Stimulated activated CD8-positive, alpha-beta memory T cell treated with anti-CD3 and anti-CD28 coated beads, Interleukin-4, amount 100 ng/mL, for 24 hours (primary cell): Measurements from ENCODE around the gene CDH4.
"Not testable (repeated sequence)": the region's sequence is repeated elsewhere in the genome, so short reads cannot be mapped to it uniquely, and the experiment has no call there.

Experiments
- DNase-seq: peaks from one replicate; pipeline ENCODE4 v3.0.0-alpha.2; 2020; ENCODE audit warnings: low read depth

Gene CDH4

GRCh38 chr20:61459705-61460104 lies 207.6 kb downstream of the CDH4 start:
- DNase-seq: no peak

DNA sequence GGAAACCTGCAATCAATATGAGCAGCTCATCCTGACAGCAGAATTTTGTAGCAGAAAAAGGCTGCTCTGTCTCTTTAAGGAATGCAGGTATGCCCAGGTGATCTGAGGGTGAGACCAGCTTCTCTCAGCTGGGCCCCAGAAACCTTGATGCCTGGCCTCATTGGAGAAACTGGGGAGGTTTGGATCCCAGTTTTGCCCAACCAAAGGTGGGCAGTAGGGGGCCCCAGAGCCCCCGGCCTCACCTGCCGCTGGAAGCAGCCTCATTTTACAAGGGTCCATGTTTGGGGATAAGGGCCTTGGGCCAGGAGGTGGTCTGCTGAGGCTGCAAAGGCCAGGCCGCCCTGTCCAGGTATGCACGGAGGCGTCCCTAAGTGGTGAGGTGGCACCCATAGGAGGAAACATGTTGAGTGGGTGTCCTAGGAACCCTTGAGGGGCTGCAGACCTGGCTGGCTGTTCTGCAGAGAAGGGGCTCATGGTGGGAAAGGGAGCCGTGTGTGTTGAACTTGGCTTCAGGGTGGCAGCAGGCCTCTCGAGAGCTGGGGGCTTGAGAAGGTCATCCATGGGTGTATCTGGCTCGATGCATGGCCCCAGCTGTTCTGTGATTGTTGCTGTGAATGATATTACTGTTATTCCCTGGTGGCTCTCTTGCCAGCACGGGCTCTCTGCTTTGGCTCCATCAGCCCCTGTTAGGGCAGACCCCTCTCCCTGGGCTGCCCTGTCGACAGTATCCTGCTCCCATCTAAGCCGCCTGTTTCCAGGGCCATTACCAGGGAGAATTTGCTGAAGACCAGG lies 208.4 kb downstream of the CDH4 start:
- no peak for DNase-seq

GRCh38 chr20:61461461-61461860 lies 209.4 kb downstream of the CDH4 start:
- DNase-seq: no peak

GRCh38 chr20:61464307-61465303 lies 212.5 kb downstream of the CDH4 start:
- no peak for DNase-seq

DNA sequence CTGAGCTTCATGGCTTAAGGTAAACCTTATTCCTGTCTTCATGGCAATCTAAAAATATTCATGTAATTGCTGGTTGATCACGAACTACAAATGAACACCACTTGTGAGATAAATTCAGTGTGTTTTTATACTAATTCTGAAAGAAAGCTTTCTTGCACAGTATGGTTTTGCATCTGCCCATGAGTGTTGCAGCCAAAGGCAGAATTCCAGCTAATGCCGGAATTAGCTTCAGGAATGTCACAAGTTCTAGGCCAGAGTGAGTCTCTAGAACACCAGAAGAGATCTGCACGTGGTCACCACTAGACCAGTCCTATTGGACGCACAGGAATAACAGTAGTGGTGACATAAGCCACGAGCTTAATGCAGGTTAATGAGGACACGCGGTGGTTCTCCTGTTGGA lies 223.7 kb downstream of the CDH4 start:
- no peak for DNase-seq

DNA sequence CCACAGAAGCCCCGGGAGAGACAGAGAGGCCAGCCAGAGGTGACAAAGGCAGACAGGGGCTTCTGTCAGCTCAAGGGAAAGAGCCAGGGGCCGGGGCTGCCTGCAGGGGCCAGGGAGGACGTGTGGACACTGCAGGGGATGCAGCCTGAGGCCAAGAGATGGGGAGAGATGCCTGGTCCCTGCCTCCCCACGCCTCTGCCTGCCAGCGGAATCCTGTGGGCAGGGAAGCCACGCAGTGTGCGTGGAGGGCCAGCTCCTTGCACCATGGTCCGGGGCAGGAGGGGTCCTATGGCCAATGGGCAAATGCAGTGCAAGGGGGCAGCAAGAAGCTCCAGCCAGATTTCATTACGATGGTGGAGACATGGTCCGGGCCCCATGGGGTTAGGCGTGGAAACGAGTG lies 224.9 kb downstream of the CDH4 start:
- no peak for DNase-seq

DNA sequence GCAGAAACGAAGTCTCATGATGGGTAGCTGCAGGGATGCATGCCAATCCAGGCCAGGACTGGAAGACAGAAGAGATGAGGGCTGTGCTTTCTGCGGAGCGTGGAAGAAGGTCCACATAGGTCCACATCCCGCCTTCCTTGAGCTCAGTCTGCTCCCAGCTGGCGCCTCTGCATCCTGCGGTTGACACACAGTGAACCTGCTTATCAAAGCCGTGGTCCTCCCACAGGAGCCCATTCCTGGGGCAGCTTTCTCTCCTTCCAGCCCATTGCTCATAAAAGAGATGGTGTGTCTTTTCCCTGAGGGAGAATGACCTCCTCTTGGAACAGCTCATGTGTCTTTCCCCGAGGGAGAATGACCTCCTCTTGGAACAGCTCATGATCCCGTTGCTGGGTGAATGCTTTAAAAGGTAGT lies 225.4 kb downstream of the CDH4 start:
- DNase-seq: no peak

DNA sequence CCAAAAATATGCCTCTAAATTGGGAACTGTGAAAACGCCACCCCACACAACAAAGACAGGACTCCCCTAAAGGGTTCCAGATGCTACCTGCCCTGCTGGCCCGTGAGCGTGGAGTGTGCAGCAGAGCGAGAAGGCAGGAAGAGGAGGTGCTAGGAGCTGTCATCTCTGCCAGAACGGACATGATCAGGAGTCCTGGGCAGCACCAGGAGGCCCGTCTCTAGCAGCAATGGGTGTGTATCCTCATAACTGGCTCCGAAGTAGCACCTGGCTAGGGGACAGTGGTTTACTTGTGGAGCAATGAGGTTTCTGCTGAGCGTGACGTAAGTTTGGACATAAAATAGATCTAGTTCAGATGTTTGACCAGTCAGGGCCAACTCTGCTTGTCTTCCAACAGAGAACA lies 226.0 kb downstream of the CDH4 start:
- no peak for DNase-seq

- DNase-seq: no peak
Measured at GRCh38 chr20:61478611-61479305, 226.7 kb downstream of the CDH4 start.

DNA sequence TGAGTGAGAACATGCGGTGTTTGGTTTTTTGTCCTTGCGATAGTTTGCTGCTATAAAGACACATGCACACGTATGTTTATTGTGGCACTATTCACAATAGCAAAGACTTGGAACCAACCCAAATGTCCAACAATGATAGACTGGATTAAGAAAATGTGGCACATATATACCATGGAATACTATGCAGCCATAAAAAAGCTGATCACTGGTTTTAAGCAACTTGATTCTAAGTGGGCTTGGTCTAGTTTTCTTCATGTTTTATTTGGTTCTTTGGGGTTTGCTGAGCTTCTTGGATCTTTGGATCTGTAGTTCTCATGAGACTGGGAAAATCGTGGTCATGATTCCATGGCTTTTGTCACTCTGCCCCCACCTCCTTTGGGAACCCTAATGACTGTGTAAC lies 227.4 kb downstream of the CDH4 start:
- DNase-seq: not testable (repeated sequence)

GRCh38 chr20:61480158-61480825 lies 228.2 kb downstream of the CDH4 start:
- no peak for DNase-seq

DNA sequence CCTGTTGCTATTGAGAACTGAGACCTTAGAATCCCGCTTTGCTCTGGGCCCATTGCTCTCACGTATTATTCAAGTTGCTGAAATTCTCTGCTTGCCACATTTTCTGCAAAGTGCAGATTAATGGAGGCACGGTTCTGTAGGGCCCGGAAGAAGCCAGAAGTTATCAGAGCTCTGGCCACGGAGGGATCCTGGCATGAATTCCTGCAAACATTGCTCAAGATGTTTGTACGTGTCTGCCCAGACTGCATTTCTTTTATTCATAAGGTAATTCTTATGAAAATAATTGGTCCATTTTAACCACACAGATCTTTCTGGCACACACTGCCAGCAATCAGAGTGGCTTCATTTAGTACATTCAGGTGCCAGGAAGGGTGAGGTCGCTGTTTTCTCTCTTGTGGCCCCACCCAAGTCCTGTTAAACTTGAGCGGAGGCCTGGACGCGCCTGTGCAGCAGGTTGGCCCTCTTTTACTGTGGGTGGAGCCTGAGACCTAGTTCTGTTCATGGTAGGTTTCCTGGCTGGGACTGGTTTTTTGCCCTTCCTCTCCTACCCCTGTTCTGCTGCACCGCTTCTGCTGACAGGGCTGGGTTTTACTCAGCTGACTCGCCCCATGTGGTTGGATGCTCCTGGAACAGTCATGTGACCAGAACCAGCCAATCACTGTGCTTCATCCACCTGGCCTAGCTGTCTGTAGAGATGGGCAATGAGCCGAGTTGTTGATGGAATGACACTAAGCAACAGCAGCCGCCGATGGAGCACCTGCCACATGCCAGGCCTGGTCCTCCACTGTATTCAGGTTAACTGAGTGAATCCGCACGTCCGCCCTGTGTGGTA lies 230.2 kb downstream of the CDH4 start:
- DNase-seq: no peak

- DNase-seq: no peak
Measured at GRCh38 chr20:61482901-61483300, 230.8 kb downstream of the CDH4 start.

DNA sequence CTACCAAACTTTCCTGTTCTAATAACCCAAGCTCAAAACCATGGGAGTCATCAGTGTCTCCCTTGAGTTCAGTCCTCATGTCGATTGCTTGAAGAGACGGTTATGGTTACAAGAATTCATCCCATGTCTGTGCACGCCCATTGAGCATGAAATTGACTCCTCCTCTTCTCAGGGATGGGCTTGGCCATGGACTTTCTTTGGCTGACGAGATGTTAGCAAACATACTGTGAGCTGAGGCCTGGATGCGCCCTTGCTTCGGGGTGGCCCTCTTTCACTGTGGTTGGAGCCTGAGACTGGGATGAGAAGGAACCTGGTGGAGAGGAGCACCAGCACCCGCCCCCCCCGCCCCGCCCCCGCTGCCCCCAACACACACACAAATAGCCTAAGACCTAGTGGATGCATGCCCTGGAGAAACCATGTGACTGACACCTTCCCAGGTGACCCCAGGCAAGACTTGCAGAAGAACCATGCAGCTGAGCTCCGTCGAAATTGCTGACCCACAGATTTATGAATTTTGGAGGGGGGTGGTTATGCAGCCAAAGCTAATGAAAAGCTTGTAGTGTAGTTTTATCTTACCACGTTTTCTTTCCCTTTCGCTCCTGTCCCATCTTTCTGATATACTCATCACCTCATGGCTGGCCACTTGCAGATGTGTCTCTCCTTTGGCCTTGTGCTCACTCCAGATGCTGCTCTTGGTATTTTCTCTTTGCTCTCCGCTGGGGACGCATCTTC lies 231.4 kb downstream of the CDH4 start:
- DNase-seq: no peak

DNA sequence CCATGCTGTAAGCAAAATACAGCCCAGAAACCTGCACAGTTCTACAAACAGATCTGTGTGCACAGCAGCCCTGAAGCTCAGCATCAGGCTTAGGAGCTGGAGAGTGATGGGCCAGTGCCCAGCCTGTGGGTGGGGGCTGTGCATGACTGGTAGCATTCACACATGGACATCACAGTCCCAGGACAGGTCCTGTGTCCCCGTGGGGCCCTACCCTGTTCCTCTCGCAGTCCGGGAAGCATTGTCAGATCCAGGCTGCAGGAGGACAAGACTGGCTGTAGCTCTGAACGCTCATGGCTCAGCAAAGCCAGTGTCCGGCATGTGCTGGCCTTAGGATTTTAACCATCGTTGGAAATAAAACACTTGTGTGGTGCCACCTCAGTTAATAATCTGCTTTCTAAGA lies 234.1 kb downstream of the CDH4 start:
- DNase-seq: no peak

DNA sequence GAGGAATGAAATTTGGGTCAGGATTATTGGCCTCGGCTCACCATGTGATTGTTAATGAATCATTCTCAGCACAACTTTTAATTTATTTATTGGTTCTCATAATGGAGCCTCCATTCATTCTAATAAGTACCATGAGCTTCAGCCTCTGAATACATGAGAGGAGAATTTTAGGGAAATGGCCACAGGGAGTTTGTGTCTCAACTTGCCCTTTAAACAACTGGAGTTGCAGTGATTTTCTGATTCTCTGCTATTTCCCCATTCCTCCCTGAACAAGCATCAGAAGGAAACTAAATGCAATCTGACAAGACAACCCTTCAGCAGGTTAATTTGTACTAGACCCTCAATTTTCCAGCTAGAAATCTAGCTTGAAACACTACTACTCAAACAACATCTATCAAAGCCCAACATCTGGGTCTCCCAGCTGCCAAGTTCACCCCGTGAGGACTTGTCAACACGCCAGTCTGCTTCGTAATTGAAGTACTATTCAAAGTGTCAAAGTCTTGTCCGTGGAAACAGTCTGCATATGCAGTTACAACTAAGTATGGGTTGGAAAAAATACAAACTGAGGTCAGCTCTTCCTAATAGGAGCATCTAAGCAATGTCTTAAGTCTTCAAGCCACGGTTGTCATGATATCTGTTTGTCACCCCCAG lies 235.4 kb downstream of the CDH4 start:
- no peak for DNase-seq

- no peak for DNase-seq
Measured at GRCh38 chr20:61487997-61488371, 235.9 kb downstream of the CDH4 start.

- DNase-seq: no peak
Measured at GRCh38 chr20:61490721-61491120, 238.7 kb downstream of the CDH4 start.

- DNase-seq: no peak
Measured at GRCh38 chr20:61492065-61492464, 240.0 kb downstream of the CDH4 start.

DNA sequence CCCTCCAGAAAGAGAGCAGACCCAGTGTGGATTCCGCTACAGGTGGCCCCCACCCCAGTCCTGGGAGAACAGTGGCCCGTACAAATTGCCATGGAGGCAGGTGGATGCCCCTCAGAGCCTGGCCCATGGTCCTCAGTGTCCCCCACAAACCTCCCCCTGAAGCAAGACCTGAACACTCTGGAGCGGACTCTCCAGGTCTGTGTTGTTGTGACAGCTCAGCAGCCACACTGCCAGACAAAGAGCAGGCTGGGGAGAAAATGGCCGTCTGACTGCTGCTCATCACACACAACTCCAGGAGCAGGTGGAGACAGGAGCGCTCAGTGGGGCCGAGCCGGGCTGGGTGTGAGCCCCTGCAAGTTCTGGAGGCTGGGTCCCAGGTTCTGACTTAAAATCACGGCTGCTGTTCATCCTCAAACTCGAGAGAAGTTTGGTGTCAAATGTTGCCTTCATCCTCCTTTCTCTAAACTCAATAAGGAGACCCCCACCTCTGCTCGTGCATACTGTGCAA lies 241.8 kb downstream of the CDH4 start:
- DNase-seq: no peak
